ENCODE data around the gene POU5F1.

- TF ChIP-seq ELF1 (tag; IDR thresholded peaks at IDR 0.05) (no peak), MEF2A (IDR thresholded peaks at IDR 0.05; ENCODE audit: control insufficient read depth, low read depth, low read length) (no peak), TAF1 (IDR thresholded peaks at IDR 0.05; ENCODE audit: control insufficient read depth, extremely low read depth, insufficient read depth, low read length, severe bottlenecking) (no peak), ARNT (IDR thresholded peaks at IDR 0.05) (no peak), YY1 (IDR thresholded peaks at IDR 0.05; ENCODE audit: borderline replicate concordance in 1 of 3, control insufficient read depth in 1 of 3, extremely low read depth in 1 of 3, insufficient read depth in 3 of 3, insufficient read length in 1 of 3, insufficient replicate concordance in 2 of 3, low read depth in 1 of 3, low read length in 2 of 3) (no peak), BCL6 (CRISPR knock-in tag; IDR thresholded peaks at IDR 0.05) (no peak), GABPA (tag; conservative IDR thresholded peaks at IDR 0.05; ENCODE audit: low read depth) (no peak), SP1 (CRISPR knock-in tag; IDR thresholded peaks at IDR 0.05) (no peak)
- TF ChIP-seq, protein P1, sequence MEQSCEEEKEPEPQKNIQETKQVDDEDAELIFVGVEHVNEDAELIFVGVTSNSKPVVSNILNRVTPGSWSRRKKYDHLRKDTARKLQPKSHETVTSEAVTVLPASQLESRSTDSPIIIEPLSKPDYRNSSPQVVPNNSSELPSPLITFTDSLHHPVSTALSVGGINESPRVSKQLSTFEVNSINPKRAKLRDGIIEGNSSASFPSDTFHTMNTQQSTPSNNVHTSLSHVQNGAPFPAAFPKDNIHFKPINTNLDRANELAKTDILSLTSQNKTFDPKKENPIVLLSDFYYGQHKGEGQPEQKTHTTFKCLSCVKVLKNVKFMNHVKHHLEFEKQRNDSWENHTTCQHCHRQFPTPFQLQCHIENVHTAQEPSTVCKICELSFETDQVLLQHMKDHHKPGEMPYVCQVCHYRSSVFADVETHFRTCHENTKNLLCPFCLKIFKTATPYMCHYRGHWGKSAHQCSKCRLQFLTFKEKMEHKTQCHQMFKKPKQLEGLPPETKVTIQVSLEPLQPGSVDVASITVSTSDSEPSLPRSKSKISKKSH (CRISPR knock-in tag; IDR thresholded peaks at IDR 0.05) = no peak
- TF ChIP-seq, protein P2, sequence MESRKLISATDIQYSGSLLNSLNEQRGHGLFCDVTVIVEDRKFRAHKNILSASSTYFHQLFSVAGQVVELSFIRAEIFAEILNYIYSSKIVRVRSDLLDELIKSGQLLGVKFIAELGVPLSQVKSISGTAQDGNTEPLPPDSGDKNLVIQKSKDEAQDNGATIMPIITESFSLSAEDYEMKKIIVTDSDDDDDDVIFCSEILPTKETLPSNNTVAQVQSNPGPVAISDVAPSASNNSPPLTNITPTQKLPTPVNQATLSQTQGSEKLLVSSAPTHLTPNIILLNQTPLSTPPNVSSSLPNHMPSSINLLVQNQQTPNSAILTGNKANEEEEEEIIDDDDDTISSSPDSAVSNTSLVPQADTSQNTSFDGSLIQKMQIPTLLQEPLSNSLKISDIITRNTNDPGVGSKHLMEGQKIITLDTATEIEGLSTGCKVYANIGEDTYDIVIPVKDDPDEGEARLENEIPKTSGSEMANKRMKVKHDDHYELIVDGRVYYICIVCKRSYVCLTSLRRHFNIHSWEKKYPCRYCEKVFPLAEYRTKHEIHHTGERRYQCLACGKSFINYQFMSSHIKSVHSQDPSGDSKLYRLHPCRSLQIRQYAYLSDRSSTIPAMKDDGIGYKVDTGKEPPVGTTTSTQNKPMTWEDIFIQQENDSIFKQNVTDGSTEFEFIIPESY (CRISPR knock-in tag; IDR thresholded peaks at IDR 0.05) = no peak
- TF ChIP-seq, protein P3, sequence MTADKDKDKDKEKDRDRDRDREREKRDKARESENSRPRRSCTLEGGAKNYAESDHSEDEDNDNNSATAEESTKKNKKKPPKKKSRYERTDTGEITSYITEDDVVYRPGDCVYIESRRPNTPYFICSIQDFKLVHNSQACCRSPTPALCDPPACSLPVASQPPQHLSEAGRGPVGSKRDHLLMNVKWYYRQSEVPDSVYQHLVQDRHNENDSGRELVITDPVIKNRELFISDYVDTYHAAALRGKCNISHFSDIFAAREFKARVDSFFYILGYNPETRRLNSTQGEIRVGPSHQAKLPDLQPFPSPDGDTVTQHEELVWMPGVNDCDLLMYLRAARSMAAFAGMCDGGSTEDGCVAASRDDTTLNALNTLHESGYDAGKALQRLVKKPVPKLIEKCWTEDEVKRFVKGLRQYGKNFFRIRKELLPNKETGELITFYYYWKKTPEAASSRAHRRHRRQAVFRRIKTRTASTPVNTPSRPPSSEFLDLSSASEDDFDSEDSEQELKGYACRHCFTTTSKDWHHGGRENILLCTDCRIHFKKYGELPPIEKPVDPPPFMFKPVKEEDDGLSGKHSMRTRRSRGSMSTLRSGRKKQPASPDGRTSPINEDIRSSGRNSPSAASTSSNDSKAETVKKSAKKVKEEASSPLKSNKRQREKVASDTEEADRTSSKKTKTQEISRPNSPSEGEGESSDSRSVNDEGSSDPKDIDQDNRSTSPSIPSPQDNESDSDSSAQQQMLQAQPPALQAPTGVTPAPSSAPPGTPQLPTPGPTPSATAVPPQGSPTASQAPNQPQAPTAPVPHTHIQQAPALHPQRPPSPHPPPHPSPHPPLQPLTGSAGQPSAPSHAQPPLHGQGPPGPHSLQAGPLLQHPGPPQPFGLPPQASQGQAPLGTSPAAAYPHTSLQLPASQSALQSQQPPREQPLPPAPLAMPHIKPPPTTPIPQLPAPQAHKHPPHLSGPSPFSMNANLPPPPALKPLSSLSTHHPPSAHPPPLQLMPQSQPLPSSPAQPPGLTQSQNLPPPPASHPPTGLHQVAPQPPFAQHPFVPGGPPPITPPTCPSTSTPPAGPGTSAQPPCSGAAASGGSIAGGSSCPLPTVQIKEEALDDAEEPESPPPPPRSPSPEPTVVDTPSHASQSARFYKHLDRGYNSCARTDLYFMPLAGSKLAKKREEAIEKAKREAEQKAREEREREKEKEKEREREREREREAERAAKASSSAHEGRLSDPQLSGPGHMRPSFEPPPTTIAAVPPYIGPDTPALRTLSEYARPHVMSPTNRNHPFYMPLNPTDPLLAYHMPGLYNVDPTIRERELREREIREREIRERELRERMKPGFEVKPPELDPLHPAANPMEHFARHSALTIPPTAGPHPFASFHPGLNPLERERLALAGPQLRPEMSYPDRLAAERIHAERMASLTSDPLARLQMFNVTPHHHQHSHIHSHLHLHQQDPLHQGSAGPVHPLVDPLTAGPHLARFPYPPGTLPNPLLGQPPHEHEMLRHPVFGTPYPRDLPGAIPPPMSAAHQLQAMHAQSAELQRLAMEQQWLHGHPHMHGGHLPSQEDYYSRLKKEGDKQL (CRISPR knock-in tag; IDR thresholded peaks at IDR 0.05; ENCODE audit: borderline replicate concordance) = no peak
Observed at GRCh38 chr6:31131595-31131994, 38.9 kb downstream of the POU5F1 start.
